Spleen (tissue), 11 donors: ENCODE results near the gene DMWD. TPM values are rescaled to one million over a fixed set of nuclear protein-coding genes. Genes with fewer than 3 reads are reported as not detected.

ENCODE experiments used
- DNase-seq: peaks from one replicate; pipeline ENCODE4 v3.0.0-alpha.2; 2020
- H3K27ac ChIP-seq, 8 donors: fragments of 200-600 bp; sonication (generic) in 7 of 8; 1 replicate in 4 of 8; 2 replicates in 4 of 8; pipeline versions ENCODE4 v1.5.0 to v1.8.0; 2016 to 2021; ENCODE audit warnings: inconsistent platforms in 4 of 8, mild to moderate bottlenecking in 4 of 8, moderate library complexity in 1 of 8
- H3K27me3 ChIP-seq, 7 donors: fragments of 200-600 bp; sonication (generic) in 6 of 7; replicated peaks in 1 of 7; 1 replicate in 4 of 7; 2 replicates in 3 of 7; pipeline versions ENCODE4 v1.5.0 to v1.8.0; 2016 to 2021; ENCODE audit warnings: inconsistent platforms in 3 of 7, mild to moderate bottlenecking in 1 of 7
- H3K36me3 ChIP-seq, 6 donors: fragments of 200-600 bp; sonication (generic) in 5 of 6; 1 replicate in 4 of 6; 2 replicates in 2 of 6; pipeline versions ENCODE4 v1.5.0 to v1.8.0; 2016 to 2021; ENCODE audit warnings: inconsistent platforms in 2 of 6
- H3K4me1 ChIP-seq, 6 donors: fragments of 200-600 bp; sonication (generic) in 5 of 6; 1 replicate in 3 of 6; 2 replicates in 3 of 6; pipeline versions ENCODE4 v1.5.0 to v1.8.0; 2016 to 2021; ENCODE audit warnings: inconsistent platforms in 3 of 6
- H3K4me3 ChIP-seq, 8 donors: fragments of 200-600 bp; sonication (generic) in 7 of 8; 1 replicate in 4 of 8; 2 replicates in 4 of 8; pipeline versions ENCODE4 v1.5.0 to v1.8.0; 2016 to 2021; ENCODE audit warnings: inconsistent platforms in 4 of 8, mild to moderate bottlenecking in 4 of 8, moderate library complexity in 2 of 8
- H3K9me3 ChIP-seq, 8 donors: fragments of 200-600 bp; sonication (generic) in 7 of 8; 1 replicate in 4 of 8; 2 replicates in 4 of 8; pipeline versions ENCODE4 v1.5.0 to v1.8.0; 2016 to 2021; ENCODE audit warnings: inconsistent platforms in 4 of 8
- POLR2A ChIP-seq, 3 donors: fragments of 450-650 bp; IDR thresholded peaks; one replicate each; pipeline ENCODE4 v1.5.1; 2017; ENCODE audit warnings: antibody characterized with exemption in 3 of 3, mild to moderate bottlenecking in 1 of 3
- POLR2AphosphoS5 ChIP-seq, 3 donors: sonication (generic); formaldehyde crosslinking; IDR thresholded peaks; one replicate each; pipeline ENCODE4 v1.5.1; 2017; ENCODE audit warnings: antibody characterized with exemption in 3 of 3
- whole genome bisulfite sequencing, 5 donors: extraction: QIAGEN DNeasy Blood & Tissue Kit in 3 of 5; methylation state at CpG; one replicate each; pipeline versions ENCODE4 v1.1.5 to v1.1.7; 2013 to 2018; 5-methylcytosine and 5-hydroxymethylcytosine counted together
- intact Hi-C: fragments of 100-400 bp; cut with DNase I; formaldehyde crosslinking; loops from one replicate; pipeline ENCODE4 v1.15.0; 2023; ENCODE audit warnings: low total_unique reads
- polyA plus RNA-seq, 3 donors: library from polyadenylated mRNA; stranded (reverse); fragments of 200-250 nt; gene quantifications; one replicate each; pipeline ENCODE4 v1.2.1, GENCODE V29; 2013
- total RNA-seq, 7 donors: library from RNA; depleted of rRNA in 3 of 7; stranded (reverse); fragments of >200 nt in 3 of 7; fragmentation: NEBNext Ultra II Directional in 4 of 7; extraction: Animal tissue kit (Norgen Biotek cat#: 25700) in 4 of 7; gene quantifications; one replicate each; pipeline versions ENCODE4 v1.1.0 to v1.2.1, GENCODE V29; 2016 to 2021
- TF ChIP-seq, protein P1 (sequence below), 11 experiments: fragments of 200-600 bp in 7 of 11; fragments of 450-650 bp in 4 of 11; sonication (generic) in 4 of 11; IDR thresholded peaks in 8 of 11; conservative IDR thresholded peaks in 3 of 11; 1 replicate in 7 of 11; 2 replicates in 4 of 11; pipeline versions ENCODE4 v1.4.0 to v1.8.0; 2016 to 2021; ENCODE audit warnings: antibody characterized with exemption in 11 of 11, inconsistent platforms in 4 of 11, mild to moderate bottlenecking in 1 of 11
- donor health status: healthy with polysubstance abuse.
- donor health status: DM: no; HTN: no; CAD: no; lungs with moderate emphysema.
- donor health status: DM: no; HTN: no; CAD: no.
- donor health status: Bipolar disorder and iron deficiency.
- donor health status: healthy.
- donor health status: DM: no; HTN: no; CAD: no.
- donor health status: DM: yes; HTN: yes; CAD: no.

Gene DMWD
- total and polyA plus RNA-seq, 10 donors, result 6.4 to 57.0 (median 42.6) TPM

DNA sequence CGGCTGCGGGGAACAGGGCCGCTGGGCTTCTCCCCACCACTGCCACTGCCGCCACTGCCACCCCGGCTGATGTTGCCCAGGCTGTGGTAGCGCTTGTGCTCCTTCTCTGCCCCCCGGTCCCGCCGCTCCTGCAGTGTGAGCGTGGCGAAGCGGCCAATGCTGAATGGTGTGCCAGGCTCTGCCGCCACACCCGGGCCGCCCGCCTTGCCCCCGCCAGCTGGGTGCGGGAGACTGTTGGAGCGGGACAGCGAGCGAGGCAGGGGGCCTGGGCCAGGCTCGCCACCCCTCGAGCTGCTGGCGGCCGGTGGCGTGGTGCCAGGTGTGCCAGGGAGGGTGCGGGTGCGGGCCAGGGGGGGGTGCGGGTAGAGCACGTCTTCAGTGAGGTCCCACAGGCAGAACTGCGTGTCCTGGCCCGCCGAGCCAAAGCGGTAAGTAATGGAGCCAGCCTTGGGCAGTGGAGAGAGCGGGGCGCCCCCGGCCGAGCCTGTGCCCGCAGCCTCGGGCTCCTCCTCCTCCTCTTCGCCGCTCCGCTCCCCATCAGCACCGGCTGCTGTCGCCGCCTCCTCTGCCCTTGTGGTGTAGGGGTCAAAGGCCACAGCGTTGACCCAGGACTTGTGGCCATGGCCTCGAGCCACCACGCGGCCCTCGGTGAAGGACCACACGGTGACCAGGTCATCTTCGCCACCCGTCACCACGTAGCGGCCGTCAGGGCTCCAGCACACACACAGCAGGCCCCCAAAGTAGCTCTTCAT, 6.7 kb downstream of the DMWD start:
- WGBS, 5 donors, result 94 to 95% (median 94%) methylated on average over 37 to 57 of the region's 57 CpGs
- Histone ChIP-seq H3K36me3 (peaks cover 0 to 72% (median 51%) of the 10 kb centered on the region in 6 donors), H3K4me3 (no peak overlapping the region), H3K27ac (no peak overlapping the region), H3K27me3 (peaks cover 0 to 88% (median 0%) of the 10 kb centered on the region in 7 donors), H3K4me1 (peaks cover 6 to 56% (median 36%) of the 10 kb centered on the region in 6 donors), H3K9me3 (no peaks in the 10 kb centered on the region)
- intact Hi-C loops, result no loop called here
- peak in 1 of 3 donors; percentile 41 for TF ChIP-seq POLR2AphosphoS5 (IDR thresholded peaks at IDR 0.05)
- TF ChIP-seq POLR2A (IDR thresholded peaks at IDR 0.05), result no peak
- DNase-seq, result no peak

GRCh38 chr19:45785097-45785496, 7.5 kb downstream of the DMWD start:
- intact Hi-C loops, result no loop called here
- DNase-seq, result no peak
- H3K36me3 ChIP-seq, result peaks cover 0 to 64% (median 46%) of the 10 kb centered on the region in 6 donors
- H3K4me3 ChIP-seq, result no peak overlapping the region
- no peak for TF ChIP-seq POLR2A (IDR thresholded peaks at IDR 0.05)
- TF ChIP-seq, protein P1, sequence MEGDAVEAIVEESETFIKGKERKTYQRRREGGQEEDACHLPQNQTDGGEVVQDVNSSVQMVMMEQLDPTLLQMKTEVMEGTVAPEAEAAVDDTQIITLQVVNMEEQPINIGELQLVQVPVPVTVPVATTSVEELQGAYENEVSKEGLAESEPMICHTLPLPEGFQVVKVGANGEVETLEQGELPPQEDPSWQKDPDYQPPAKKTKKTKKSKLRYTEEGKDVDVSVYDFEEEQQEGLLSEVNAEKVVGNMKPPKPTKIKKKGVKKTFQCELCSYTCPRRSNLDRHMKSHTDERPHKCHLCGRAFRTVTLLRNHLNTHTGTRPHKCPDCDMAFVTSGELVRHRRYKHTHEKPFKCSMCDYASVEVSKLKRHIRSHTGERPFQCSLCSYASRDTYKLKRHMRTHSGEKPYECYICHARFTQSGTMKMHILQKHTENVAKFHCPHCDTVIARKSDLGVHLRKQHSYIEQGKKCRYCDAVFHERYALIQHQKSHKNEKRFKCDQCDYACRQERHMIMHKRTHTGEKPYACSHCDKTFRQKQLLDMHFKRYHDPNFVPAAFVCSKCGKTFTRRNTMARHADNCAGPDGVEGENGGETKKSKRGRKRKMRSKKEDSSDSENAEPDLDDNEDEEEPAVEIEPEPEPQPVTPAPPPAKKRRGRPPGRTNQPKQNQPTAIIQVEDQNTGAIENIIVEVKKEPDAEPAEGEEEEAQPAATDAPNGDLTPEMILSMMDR (IDR thresholded peaks at IDR 0.05 in 8 of 11, conservative IDR thresholded peaks at IDR 0.05 in 3 of 11), result no peak
- TF ChIP-seq POLR2AphosphoS5 (IDR thresholded peaks at IDR 0.05), result no peak
- peaks cover 0 to 96% (median 0%) of the 10 kb centered on the region in 7 donors for H3K27me3 ChIP-seq
- WGBS, 5 donors, result 75 to 90% (median 82%) methylated on average over 5 of the region's 5 CpGs
- no peaks in the 10 kb centered on the region for H3K9me3 ChIP-seq
- H3K27ac ChIP-seq, result peak overlapping the region in 2 of 8 donors; percentile 58 to 69
- peaks cover 0 to 56% (median 36%) of the 10 kb centered on the region in 6 donors for H3K4me1 ChIP-seq

DNA sequence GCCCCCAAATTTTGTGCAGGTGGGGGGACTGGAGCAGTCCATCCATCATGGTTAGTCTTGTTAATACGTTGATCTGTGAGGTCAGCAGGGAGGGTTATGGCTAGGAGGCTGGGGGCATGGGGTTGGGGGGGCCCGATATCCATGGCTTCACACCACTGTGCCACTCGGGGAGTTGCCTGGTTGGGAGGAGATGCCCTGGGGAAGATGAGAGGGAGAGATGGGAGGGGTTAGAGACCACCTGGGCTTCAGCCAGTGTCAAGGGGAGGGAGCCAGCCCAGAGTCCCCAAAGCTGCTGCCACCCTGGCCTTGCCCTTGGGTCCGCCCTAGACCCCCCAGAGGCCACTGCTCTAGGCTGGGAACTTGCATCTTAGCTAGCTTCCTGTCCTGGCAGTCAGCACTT, 8.5 kb downstream of the DMWD start:
- Histone ChIP-seq H3K27me3 (peaks cover 0 to 97% (median 0%) of the 10 kb centered on the region in 7 donors), H3K4me3 (no peak overlapping the region), H3K27ac (peak overlapping the region in 6 of 8 donors; percentile 27 to 71 (median 64)), H3K4me1 (peaks cover 8 to 59% (median 46%) of the 10 kb centered on the region in 6 donors), H3K36me3 (peaks cover 0 to 54% (median 36%) of the 10 kb centered on the region in 6 donors), H3K9me3 (no peaks in the 10 kb centered on the region)
- TF ChIP-seq POLR2AphosphoS5 (IDR thresholded peaks at IDR 0.05) (no peak), POLR2A (IDR thresholded peaks at IDR 0.05) (no peak)
- TF ChIP-seq, protein P1 (IDR thresholded peaks at IDR 0.05 in 8 of 11, conservative IDR thresholded peaks at IDR 0.05 in 3 of 11), result no peak
- no peak for DNase-seq
- intact Hi-C loops, result no loop called here
- WGBS, 5 donors, result 75 to 93% (median 78%) methylated on average over 3 to 4 of the region's 4 CpGs

DNA sequence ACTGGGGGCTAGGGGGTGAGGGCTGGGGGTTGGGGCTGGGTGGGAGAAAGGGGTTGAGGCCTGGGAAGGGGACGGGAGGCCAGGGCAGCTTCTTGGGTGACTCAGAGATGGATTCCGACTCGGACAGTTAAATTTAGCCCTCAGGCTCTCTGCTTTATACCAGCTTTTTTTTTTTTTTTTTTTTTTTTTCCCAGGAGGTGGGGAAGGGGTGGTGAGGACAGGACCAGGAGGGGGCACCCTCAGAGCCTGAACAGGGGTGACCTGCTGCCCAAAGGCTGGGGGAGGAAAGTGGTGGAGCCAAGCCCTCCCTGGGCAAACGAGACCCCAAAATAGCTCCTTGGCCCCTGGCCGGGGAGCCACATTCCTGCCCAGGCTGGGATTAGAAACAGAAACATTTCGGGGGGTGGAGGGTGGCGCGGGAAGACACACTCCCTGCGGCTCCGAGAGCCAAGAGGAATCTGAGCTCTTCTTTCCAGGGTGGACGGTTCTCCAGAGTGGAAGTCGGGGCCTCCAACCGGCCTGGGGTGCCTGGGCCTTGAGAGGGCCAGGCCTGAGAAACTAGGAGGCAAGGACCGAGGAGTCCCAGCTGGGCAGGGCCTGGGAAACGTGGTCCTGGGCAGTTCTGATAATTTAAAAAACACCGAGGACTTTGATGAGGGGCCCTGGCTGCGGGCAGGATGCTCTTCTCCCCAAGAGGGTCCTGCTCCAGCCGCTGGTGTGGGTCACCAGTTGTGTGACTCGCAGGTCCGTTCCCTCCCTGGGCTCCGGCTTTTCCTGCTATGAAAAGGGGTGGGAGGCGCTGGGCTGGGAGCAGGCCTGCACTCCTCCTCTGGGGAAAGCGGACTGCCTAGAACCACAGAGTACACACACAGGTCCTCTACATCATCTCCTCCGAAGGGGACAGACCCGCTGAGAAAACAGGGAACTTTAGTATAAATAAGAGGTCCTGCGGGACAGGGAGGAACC, 9.5 kb downstream of the DMWD start:
- TF ChIP-seq POLR2A (IDR thresholded peaks at IDR 0.05), result no peak
- TF ChIP-seq POLR2AphosphoS5 (IDR thresholded peaks at IDR 0.05), result peak in 2 of 3 donors; percentile 11 to 22
- H3K9me3 ChIP-seq, result no peaks in the 10 kb centered on the region
- intact Hi-C loops, result no loop called here
- WGBS, 5 donors, result 69 to 88% (median 79%) methylated on average over 26 of the region's 26 CpGs
- peak overlapping the region; percentile 27 to 71 (median 58) for H3K27ac ChIP-seq
- peaks cover 0 to 44% (median 28%) of the 10 kb centered on the region in 6 donors for H3K36me3 ChIP-seq
- no peak for DNase-seq
- no peak overlapping the region for H3K4me3 ChIP-seq
- H3K27me3 ChIP-seq, result peaks cover 0 to 97% (median 0%) of the 10 kb centered on the region in 7 donors
- peaks cover 10 to 69% (median 52%) of the 10 kb centered on the region in 6 donors for H3K4me1 ChIP-seq
